Measurements from ENCODE around the gene KHNYN. TPM values are rescaled to one million over a fixed set of nuclear protein-coding genes. Genes with fewer than 3 reads are reported as not detected.

The KHNYN gene
- total RNA-seq (2022; extraction: Qiagen RNA extraction), result 21.5 to 27.2 TPM (median 26.8 TPM) in 5 replicates

DNA sequence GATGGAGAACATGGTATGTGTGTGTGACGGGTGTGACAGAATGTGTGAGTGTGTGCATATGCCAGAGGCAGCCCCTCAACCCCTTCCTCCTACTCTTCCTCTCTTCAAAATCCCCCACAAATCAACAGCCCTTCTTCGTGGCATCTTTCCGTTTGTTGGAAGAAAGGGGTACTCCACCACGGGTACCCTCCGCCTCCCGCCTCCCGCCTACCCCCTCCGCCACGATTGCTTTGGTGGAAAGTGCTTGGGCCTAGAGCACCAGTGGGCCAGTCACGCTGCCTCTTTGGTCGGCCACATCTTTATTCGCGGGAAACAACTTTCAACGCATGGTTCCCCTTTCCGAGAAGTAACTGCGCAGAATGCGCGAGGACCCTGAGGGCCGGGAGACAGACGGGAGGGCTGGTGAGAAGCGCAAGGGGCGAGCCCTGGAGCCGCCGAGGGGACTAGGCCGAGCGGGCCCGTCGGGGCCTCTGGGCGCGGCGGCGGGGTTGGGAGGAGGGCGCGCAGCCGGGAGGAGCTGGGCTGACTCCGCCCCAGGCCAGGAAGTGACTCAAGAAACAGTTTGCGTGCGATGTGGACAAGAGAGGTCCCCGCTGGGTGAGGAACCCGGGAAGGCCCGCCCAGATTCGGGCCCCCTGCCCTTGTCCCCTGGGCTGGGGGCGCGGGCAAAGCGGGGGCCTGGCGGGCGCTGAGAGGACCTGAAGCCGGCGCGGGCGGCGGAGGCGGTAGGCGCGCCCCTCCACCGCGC lies at the start of gene KHNYN, which contains the start of gene CBLN3:
TSS of gene KHNYN (plus strand) at position 560 of the 748 bp plus-strand sequence. CDS start 777 bp downstream, outside the sequence.
TSS of gene CBLN3 (minus strand) at position 274 of the 748 bp plus-strand sequence. CDS start 614 bp downstream, outside the sequence.

GRCh38 chr14:24398653-24399446 lies 30.9 kb upstream of the KHNYN start, which contains the start of gene NYNRIN:
TSS of gene NYNRIN (plus strand) at chr14:24399003. CDS start at chr14:24399247, 244 bp downstream.

DNA sequence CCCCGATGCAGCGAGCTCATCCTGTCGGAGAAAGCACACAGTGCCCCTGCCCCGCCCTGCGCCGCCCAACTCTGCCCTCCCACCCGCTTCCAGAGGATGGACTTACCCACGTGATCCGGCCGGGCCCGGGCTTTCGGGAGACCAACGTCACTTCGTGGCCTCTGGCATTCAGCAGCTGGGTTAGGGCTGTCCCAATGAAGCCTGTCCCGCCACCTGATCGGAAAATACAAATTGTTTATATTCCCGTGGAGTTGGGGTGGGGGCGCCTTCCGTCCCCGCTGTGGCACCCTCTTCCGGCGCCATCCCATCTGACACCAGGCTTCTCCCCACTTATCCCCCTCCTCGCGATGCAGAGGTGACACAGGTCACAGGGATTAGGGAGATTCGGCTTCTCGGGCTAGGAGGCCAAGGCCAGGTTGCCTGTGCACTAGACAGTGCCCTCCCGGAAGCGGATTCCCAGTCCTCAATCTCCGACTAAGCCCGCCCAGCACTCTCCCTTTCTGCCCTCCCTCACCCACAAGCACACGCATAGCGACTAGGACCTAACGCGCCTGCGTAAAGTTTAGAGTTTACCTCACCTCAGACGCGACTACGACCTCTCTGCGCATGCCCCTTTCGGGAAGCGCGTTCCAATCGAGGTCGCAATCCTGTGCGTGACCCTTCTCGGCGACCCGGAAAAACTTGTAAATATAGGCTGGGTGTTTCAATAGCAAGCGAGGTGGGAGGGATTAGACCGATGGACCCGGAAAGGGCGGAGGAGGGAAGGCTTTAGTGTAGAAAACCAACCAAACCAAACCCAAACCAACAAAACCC lies 12.7 kb downstream of the KHNYN start, which contains the start of gene SDR39U1:
TSS of gene SDR39U1 (minus strand) at position 537 of the 813 bp plus-strand sequence. CDS start at position 530, 7 bp downstream.

Other genes starting within 250 kb of the KHNYN start
- 72.5 to 89.6 TPM (median 84.6 TPM) in 5 replicates for gene IPO4, start 241.1 kb upstream of the KHNYN start, total RNA-seq (2022; extraction: Qiagen RNA extraction)
- gene TM9SF1, start 234.5 kb upstream of the KHNYN start, total RNA-seq (2022; extraction: Qiagen RNA extraction), result 58.4 to 64.8 TPM (median 63.8 TPM) in 5 replicates
- gene TSSK4, start 224.3 kb upstream of the KHNYN start, total RNA-seq (2022; extraction: Qiagen RNA extraction), result not detected in 5 replicates
- gene CHMP4A, start 216.5 kb upstream of the KHNYN start, total RNA-seq (2022; extraction: Qiagen RNA extraction), result 75.9 to 98.1 TPM (median 81.6 TPM) in 5 replicates
- gene MDP1, start 213.9 kb upstream of the KHNYN start, total RNA-seq (2022; extraction: Qiagen RNA extraction), result 29.1 to 34.2 TPM (median 30.7 TPM) in 5 replicates
- gene NEDD8, start 197.6 kb upstream of the KHNYN start, total RNA-seq (2022; extraction: Qiagen RNA extraction), result 450 to 490 TPM (median 458 TPM) in 5 replicates
- 54.1 to 66.3 TPM (median 57.2 TPM) in 5 replicates for gene GMPR2, start 197.0 kb upstream of the KHNYN start, total RNA-seq (2022; extraction: Qiagen RNA extraction)
- 34.4 to 39.3 TPM (median 36.4 TPM) in 5 replicates for gene TINF2, start 187.3 kb upstream of the KHNYN start, total RNA-seq (2022; extraction: Qiagen RNA extraction)
- 0.89 to 1.9 TPM (median 1.4 TPM) in 5 replicates for gene TGM1, start 166.8 kb upstream of the KHNYN start, total RNA-seq (2022; extraction: Qiagen RNA extraction)
- gene RABGGTA, start 158.4 kb upstream of the KHNYN start, total RNA-seq (2022; extraction: Qiagen RNA extraction), result 15.5 to 19.8 TPM (median 17.5 TPM) in 5 replicates
- gene DHRS1, start 130.2 kb upstream of the KHNYN start, total RNA-seq (2022; extraction: Qiagen RNA extraction), result 10.4 to 14.5 TPM (median 11.6 TPM) in 5 replicates
- gene NOP9, start 130.1 kb upstream of the KHNYN start, total RNA-seq (2022; extraction: Qiagen RNA extraction), result 13.5 to 16.8 TPM (median 15.9 TPM) in 5 replicates
- 0.08 to 0.24 TPM (median 0.17 TPM) in 5 replicates for gene CIDEB, start 122.0 kb upstream of the KHNYN start, total RNA-seq (2022; extraction: Qiagen RNA extraction)
- 2.1 to 5.7 TPM (median 4.5 TPM) in 5 replicates for gene LTB4R2, start 119.8 kb upstream of the KHNYN start, total RNA-seq (2022; extraction: Qiagen RNA extraction)
- gene LTB4R, start 118.5 kb upstream of the KHNYN start, total RNA-seq (2022; extraction: Qiagen RNA extraction), result 4.4 to 7.8 TPM (median 5.9 TPM) in 5 replicates
- not detected in 5 replicates for gene ADCY4, start 94.9 kb upstream of the KHNYN start, total RNA-seq (2022; extraction: Qiagen RNA extraction)
- not detected in 5 replicates for gene RIPK3, start 90.0 kb upstream of the KHNYN start, total RNA-seq (2022; extraction: Qiagen RNA extraction)
- 0.16 to 0.42 TPM (median 0.18 TPM) in 5 replicates for gene NFATC4, start 61.8 kb upstream of the KHNYN start, total RNA-seq (2022; extraction: Qiagen RNA extraction)
- gene NYNRIN, start 31.0 kb upstream of the KHNYN start, total RNA-seq (2022; extraction: Qiagen RNA extraction), result 0.23 to 0.36 TPM (median 0.29 TPM) in 5 replicates
- gene CBLN3, start 286 bp upstream of the KHNYN start, total RNA-seq (2022; extraction: Qiagen RNA extraction), result 0.77 to 1.2 TPM (median 1.1 TPM) in 5 replicates
- 42.7 to 53.0 TPM (median 45.8 TPM) in 5 replicates for gene SDR39U1, start 12.8 kb downstream of the KHNYN start, total RNA-seq (2022; extraction: Qiagen RNA extraction)
- not detected in 5 replicates for gene CMA1, start 78.3 kb downstream of the KHNYN start, total RNA-seq (2022; extraction: Qiagen RNA extraction)
- not detected in 5 replicates for gene CTSG, start 146.3 kb downstream of the KHNYN start, total RNA-seq (2022; extraction: Qiagen RNA extraction)
- gene GZMH, start 179.7 kb downstream of the KHNYN start, total RNA-seq (2022; extraction: Qiagen RNA extraction), result not detected in 5 replicates
- not detected in 5 replicates for gene GZMB, start 204.2 kb downstream of the KHNYN start, total RNA-seq (2022; extraction: Qiagen RNA extraction)